ENCODE results near the gene NUP107. TPM values are rescaled to one million over a fixed set of nuclear protein-coding genes. Genes with fewer than 3 reads are reported as not detected.

Gene NUP107
- total and polyA plus RNA-seq, 8 donors: 28.3 to 79.4 (median 77.4) TPM

GRCh38 chr12:68769941-68770340 lies 83.2 kb downstream of the NUP107 start:
- DNase-seq (no peak), ATAC-seq (no peak)
- peaks cover 0 to 18% of the 10 kb centered on the region in 2 donors for H3K36me3 ChIP-seq
- no peak overlapping the region for H3K27ac ChIP-seq
- H3K4me1 ChIP-seq: peaks cover 0 to 6% of the 10 kb centered on the region in 2 donors
- no peak overlapping the region for H3K4me3 ChIP-seq
- no peak for TF ChIP-seq CTCF (IDR thresholded peaks at IDR 0.05)
- intact Hi-C loops (cut with DNase I): no loop called here
- no peaks in the 10 kb centered on the region for H3K9me3 ChIP-seq
- no peaks in the 10 kb centered on the region for H3K27me3 ChIP-seq

- Histone ChIP-seq H3K4me3 (no peak overlapping the region), H3K4me1 (peaks cover 0 to 6% of the 10 kb centered on the region in 2 donors), H3K27ac (no peak overlapping the region), H3K9me3 (no peaks in the 10 kb centered on the region), H3K27me3 (no peaks in the 10 kb centered on the region), H3K36me3 (peaks cover 0 to 11% of the 10 kb centered on the region in 2 donors)
- intact Hi-C loops (cut with DNase I): no loop called here
- ATAC-seq (no peak), DNase-seq (no peak)
- TF ChIP-seq CTCF (IDR thresholded peaks at IDR 0.05): no peak
Measured at GRCh38 chr12:68771223-68771925, 84.6 kb downstream of the NUP107 start.

GRCh38 chr12:68772714-68773113 lies 85.9 kb downstream of the NUP107 start:
- H3K36me3 ChIP-seq: no peaks in the 10 kb centered on the region
- no peak for DNase-seq
- H3K27ac ChIP-seq: no peak overlapping the region
- no peak for ATAC-seq
- H3K9me3 ChIP-seq: no peaks in the 10 kb centered on the region
- peaks cover 0 to 6% of the 10 kb centered on the region in 2 donors for H3K4me1 ChIP-seq
- intact Hi-C loops (cut with DNase I): no loop called here
- TF ChIP-seq CTCF (IDR thresholded peaks at IDR 0.05): no peak
- H3K4me3 ChIP-seq: no peak overlapping the region
- H3K27me3 ChIP-seq: no peaks in the 10 kb centered on the region

- H3K4me1 ChIP-seq: peaks cover 0 to 6% of the 10 kb centered on the region in 2 donors
- ATAC-seq: no peak
Measured at GRCh38 chr12:68773582-68773981, 86.8 kb downstream of the NUP107 start.

More at GRCh38 chr12:68773582-68773981, 86.8 kb downstream of the NUP107 start:
- no peak overlapping the region for H3K4me3 ChIP-seq
- no peak for TF ChIP-seq CTCF (IDR thresholded peaks at IDR 0.05)
- no peaks in the 10 kb centered on the region for H3K9me3 ChIP-seq
- DNase-seq: no peak
- H3K27ac ChIP-seq: no peak overlapping the region
- no peaks in the 10 kb centered on the region for H3K36me3 ChIP-seq
- H3K27me3 ChIP-seq: no peaks in the 10 kb centered on the region
- intact Hi-C loops (cut with DNase I): no loop called here

Data from left lung (tissue), 10 donors.